ENCODE measurements around the gene MAL. TPM values are rescaled to one million over a fixed set of nuclear protein-coding genes. Genes with fewer than 3 reads are reported as not detected.

Gene MAL
- total RNA-seq, 4 donors from 2014 or later = 0.93 to 4.7 TPM; not detected in 2

DNA sequence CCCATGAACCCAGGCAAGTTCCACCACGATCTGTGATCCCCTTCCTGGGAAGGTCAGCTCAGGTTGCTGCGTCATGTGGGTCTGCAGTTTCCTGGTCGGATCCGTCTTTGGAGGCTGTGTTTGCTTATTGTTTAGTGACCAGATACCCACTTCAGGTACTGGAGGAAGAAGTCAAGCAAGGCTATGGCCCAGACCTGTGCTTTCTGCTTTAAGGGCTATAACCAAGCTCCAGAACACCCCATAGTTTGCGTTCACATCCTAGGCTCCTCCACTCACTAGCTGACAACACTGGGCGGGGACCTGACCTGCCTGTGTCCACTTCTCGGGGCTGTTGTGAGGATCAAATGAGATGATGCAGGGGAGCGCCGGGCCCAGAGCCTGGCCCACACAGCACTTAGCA is 44.0 kb downstream of the MAL start:
- no peak for TF ChIP-seq CTCF (IDR thresholded peaks at IDR 0.05)
- DNase-seq (ENCODE audit: low spot score) (no peak), ATAC-seq (ENCODE audit: low FRiP score) (no peak)

DNA sequence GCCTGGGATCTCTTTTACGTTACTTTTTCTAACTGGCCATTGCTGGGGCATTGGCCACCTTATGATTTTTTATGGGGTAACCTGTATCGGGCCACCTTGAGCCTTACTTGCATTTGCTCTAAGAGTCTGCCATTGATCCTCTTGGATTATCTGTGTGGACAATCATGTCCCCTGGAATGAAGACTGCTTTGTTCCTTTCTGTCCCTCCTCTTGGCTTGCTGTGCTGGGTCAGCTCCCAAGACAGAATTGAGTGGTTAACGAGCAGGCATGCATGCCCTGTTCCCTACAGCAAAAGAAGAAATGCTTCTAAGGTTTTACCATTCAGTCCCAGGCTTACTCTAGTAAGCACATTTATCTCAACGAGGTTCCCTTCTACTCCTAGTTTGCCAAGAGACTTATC is 46.3 kb downstream of the MAL start:
- TF ChIP-seq CTCF (IDR thresholded peaks at IDR 0.05) = no peak
- DNase-seq (ENCODE audit: low spot score) (no peak), ATAC-seq (ENCODE audit: low FRiP score) (no peak)

DNA sequence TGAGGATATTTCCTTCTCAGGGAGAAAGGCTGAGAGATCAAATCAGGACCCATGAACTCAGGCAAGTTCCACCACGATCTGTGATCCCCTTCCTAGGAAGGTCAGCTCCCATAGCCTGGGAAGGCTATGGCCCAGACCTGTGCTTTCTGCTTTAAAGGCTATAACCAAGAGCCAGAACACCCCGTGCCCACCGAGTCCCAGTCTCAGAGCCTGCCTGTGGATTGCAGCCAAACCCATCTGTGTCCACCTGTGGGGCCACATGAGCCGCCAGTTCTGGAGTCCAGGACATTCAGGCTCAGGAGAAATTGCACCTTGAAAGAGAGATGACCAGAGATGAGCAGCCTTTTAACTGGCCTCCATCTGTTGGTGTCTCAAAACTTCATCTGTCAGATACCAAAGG is 46.9 kb downstream of the MAL start:
- ATAC-seq (ENCODE audit: low FRiP score) (no peak), DNase-seq (ENCODE audit: low spot score) (no peak)
- TF ChIP-seq CTCF (IDR thresholded peaks at IDR 0.05) = no peak

- no peak for ATAC-seq (ENCODE audit: low FRiP score)
- DNase-seq (ENCODE audit: low spot score) = no peak
- no peak for TF ChIP-seq CTCF (IDR thresholded peaks at IDR 0.05)
These were observed 48.6 kb downstream of the MAL start for GRCh38 chr2:95073856-95074662.

- DNase-seq (ENCODE audit: low spot score) = no peak
- no peak for ATAC-seq (ENCODE audit: low FRiP score)
- no peak for TF ChIP-seq CTCF (IDR thresholded peaks at IDR 0.05)
These were observed 49.3 kb downstream of the MAL start for GRCh38 chr2:95074663-95075439.

- DNase-seq (ENCODE audit: low spot score) (no peak), ATAC-seq (ENCODE audit: low FRiP score) (no peak)
- TF ChIP-seq CTCF (IDR thresholded peaks at IDR 0.05) = no peak
These were observed 50.1 kb downstream of the MAL start for GRCh38 chr2:95075440-95076132.
